ENCODE measurements around the gene WFDC11.

WFDC11 gene

DNA sequence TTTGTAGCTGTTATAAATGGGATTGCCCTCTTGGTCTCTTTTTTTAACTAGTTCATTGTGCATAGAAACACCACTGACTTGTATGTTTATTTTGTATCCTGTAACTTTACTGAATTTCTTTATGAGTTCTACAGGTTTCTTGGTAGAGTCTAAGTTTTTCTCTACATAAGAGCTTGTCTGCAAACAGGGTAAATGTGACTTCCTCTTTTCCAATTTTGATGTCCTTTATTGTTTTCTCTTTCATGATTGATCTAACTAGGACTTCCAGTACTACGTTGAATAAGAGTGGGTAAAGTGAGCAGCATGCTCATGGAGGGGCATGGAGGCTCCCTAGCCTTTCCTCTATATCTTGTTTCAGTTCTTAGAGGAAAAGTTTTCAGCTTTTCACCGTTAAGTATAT is 43.5 kb downstream of the WFDC11 start:
- DNase-seq, result no peak

GRCh38 chr20:45621593-45621992 is 48.4 kb downstream of the WFDC11 start:
- no peak for DNase-seq

DNA sequence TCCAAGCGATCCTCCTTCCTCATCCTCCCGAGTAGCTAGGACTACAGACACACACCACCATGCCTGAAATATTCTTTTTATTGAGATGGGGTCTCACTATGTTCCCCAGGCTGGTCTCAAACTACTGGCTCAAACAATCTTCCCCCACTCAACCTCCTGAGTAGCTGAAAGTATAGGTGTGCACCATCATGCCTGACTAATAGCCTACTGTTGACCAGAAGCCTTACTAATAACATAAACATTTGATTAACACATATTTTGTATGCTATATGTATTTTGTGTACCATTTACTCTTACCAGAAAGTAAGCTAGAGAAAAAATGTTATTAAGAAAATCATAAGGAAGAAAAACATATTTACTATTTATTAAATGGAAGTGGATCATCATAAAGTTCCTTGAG is 52.4 kb downstream of the WFDC11 start:
- no peak for DNase-seq

DNA sequence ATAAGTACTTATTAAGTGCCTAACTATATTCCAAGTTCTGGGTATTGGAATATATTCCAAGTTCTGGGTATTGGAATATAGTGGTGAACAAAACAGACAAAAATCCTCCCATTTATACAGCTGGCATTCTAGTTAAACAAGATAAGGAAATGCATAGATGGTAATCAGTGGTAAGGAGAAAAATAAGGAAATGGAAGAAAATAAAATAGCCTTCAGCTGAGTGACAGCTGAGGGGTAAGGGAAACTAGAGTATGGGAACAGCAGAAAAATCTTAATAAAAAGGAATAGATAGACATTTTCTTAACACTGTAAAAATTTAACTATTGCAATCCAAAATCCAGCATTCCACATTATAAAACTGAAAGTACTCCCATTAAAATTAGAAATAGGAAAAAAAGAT is 57.7 kb downstream of the WFDC11 start:
- no peak for DNase-seq

DNA sequence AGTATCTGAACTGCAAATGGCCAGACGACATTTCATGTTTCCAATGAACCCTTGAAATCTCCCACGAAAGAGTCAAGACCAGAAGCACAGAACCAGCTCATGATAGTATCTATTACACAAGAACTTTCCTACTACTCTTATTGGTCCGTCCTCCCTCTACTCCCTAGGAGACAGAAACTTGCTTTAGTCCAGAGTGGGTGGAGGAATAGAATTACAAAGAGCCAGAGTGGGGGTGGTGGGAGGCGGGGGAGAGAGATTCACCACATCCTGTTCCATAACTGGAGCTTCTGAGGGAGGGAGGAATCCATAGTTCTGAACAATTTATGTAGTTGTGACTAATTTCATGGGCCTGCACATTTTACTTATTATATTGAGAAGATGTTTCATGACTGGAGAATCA is 59.0 kb downstream of the WFDC11 start:
- no peak for DNase-seq

DNA sequence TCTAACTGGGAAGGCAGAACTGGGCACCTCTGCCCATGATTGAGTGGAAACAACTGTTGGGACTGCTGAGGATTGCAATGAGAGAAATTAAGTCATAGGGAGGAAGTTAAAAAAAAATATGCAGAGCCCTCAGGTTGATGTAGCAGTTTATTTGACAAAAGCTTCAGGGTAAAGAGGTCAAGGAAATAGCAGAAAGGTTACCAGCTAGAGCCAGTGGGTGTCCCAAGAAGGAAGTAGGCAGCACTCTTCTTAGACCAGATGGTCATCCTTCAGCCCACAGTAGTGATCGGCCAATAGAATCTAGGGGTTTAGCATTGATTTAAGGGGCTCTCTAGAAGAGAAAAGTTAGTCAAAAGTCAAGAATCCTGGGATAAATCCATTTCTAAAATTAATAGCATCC is 62.2 kb downstream of the WFDC11 start:
- DNase-seq, result no peak
